CD14-positive monocyte (primary cell): ENCODE data around the gene CEBPZOS. TPM values are rescaled to one million over a fixed set of nuclear protein-coding genes. Genes with fewer than 3 reads are reported as not detected.

ENCODE experiments used
- DNase-seq, 3 donors: peaks; one replicate each; pipeline ENCODE4 v3.0.0-alpha.2; 2011 to 2022
- H2AFZ ChIP-seq: 2 replicates; pipeline ENCODE4 v1.6.0; 2012; ENCODE audit warnings: mild to moderate bottlenecking, low read depth, low read length, inconsistent platforms; ENCODE audit not compliant: insufficient read depth, poor library complexity, severe bottlenecking
- H3K27ac ChIP-seq, 2 donors: 1 replicate in 1 of 2; 2 replicates in 1 of 2; pipeline ENCODE4 v1.5.1; 2012 to 2013; ENCODE audit warnings: low read length in 2 of 2, control low read depth in 1 of 2, inconsistent platforms in 1 of 2, low read depth in 1 of 2, mild to moderate bottlenecking in 1 of 2
- H3K27me3 ChIP-seq, 2 donors: one replicate each; pipeline versions ENCODE4 v1.6.0 to v1.6.1; 2011 to 2013; ENCODE audit warnings: low read length in 2 of 2; ENCODE audit not compliant: control insufficient read depth in 2 of 2, insufficient read depth in 2 of 2
- H3K36me3 ChIP-seq, 2 donors: replicated peaks in 1 of 2; 1 replicate in 1 of 2; 2 replicates in 1 of 2; pipeline versions ENCODE4 v1.5.1 to v1.6.1; 2012 to 2013; ENCODE audit warnings: low read length in 2 of 2, control low read depth in 1 of 2, inconsistent platforms in 1 of 2, mild to moderate bottlenecking in 1 of 2; ENCODE audit not compliant: insufficient read depth in 2 of 2, control insufficient read depth in 1 of 2
- H3K4me1 ChIP-seq, 2 donors: 1 replicate in 1 of 2; 2 replicates in 1 of 2; pipeline versions ENCODE4 v1.5.1 to v1.6.1; 2012 to 2013; ENCODE audit warnings: low read length in 2 of 2, control low read depth in 1 of 2, inconsistent platforms in 1 of 2, mild to moderate bottlenecking in 1 of 2, moderate library complexity in 1 of 2; ENCODE audit not compliant: insufficient read depth in 2 of 2, control insufficient read depth in 1 of 2
- H3K4me2 ChIP-seq: replicated peaks from 2 replicates; pipeline ENCODE3; 2012; ENCODE audit warnings: low read length, moderate library complexity, mild to moderate bottlenecking; ENCODE audit not compliant: poor library complexity, severe bottlenecking; ENCODE audit errors: extremely low read depth
- H3K4me3 ChIP-seq, 3 experiments: fragments of 200-600 bp in 1 of 3; sonication (generic) in 1 of 3; replicated peaks in 1 of 3; 1 replicate in 2 of 3; 2 replicates in 1 of 3; pipeline ENCODE4 v1.5.1; 2011 to 2013; ENCODE audit warnings: low read length in 3 of 3, mild to moderate bottlenecking in 3 of 3, control low read depth in 2 of 3, low read depth in 2 of 3, inconsistent platforms in 1 of 3, moderate library complexity in 1 of 3
- H3K79me2 ChIP-seq: 2 replicates; pipeline ENCODE4 v1.6.0; 2012; ENCODE audit warnings: mild to moderate bottlenecking, control low read depth, inconsistent platforms, low read length, moderate library complexity; ENCODE audit not compliant: insufficient read depth
- H3K9ac ChIP-seq: 2 replicates; pipeline ENCODE4 v1.6.0; 2017; ENCODE audit warnings: low read length, mild to moderate bottlenecking; ENCODE audit not compliant: insufficient read depth, poor library complexity, severe bottlenecking
- H3K9me3 ChIP-seq, 2 donors: replicated peaks in 1 of 2; 1 replicate in 1 of 2; 2 replicates in 1 of 2; pipeline versions ENCODE4 v1.5.1 to v1.6.1; 2012 to 2013; ENCODE audit warnings: low read length in 2 of 2, control low read depth in 1 of 2; ENCODE audit not compliant: control insufficient read depth in 1 of 2, insufficient read depth in 1 of 2
- H4K20me1 ChIP-seq: 2 replicates; pipeline ENCODE4 v1.6.0; 2012; ENCODE audit warnings: mild to moderate bottlenecking, low read length, control low read depth, moderate library complexity; ENCODE audit not compliant: insufficient read depth
- H3K27ac Mint-ChIP-seq, 7 donors: one replicate each; pipeline ENCODE4 v1.8.0; 2020; ENCODE audit warnings: mild to moderate bottlenecking in 7 of 7, mixed read lengths in 7 of 7, moderate library complexity in 6 of 7, inconsistent platforms in 2 of 7
- H3K27me3 Mint-ChIP-seq, 3 donors: one replicate each; pipeline ENCODE4 v1.8.0; 2021 to 2022; ENCODE audit warnings: low read depth in 3 of 3, mild to moderate bottlenecking in 3 of 3, mixed read lengths in 3 of 3, moderate library complexity in 3 of 3, inconsistent platforms in 1 of 3
- H3K36me3 Mint-ChIP-seq, 2 donors: one replicate each; pipeline ENCODE4 v1.8.0; 2020; ENCODE audit warnings: mixed read lengths in 2 of 2, inconsistent platforms in 1 of 2, mild to moderate bottlenecking in 1 of 2
- H3K4me1 Mint-ChIP-seq: one replicate; pipeline ENCODE4 v1.8.0; 2020; ENCODE audit warnings: mild to moderate bottlenecking, mixed read lengths
- H3K4me3 Mint-ChIP-seq, 2 donors: one replicate each; pipeline ENCODE4 v1.8.0; 2020; ENCODE audit warnings: mild to moderate bottlenecking in 2 of 2, mixed read lengths in 2 of 2, moderate library complexity in 1 of 2
- H3K9me3 Mint-ChIP-seq, 7 donors: one replicate each; pipeline ENCODE4 v1.8.0; 2020 to 2022; ENCODE audit warnings: mixed read lengths in 7 of 7, mild to moderate bottlenecking in 6 of 7, moderate library complexity in 6 of 7, inconsistent platforms in 2 of 7
- CTCF ChIP-seq: fragments of 200-600 bp; IDR thresholded peaks from one replicate; pipeline ENCODE4 v1.8.0; 2022; ENCODE audit warnings: antibody characterized with exemption, mild to moderate bottlenecking
- WGBS: methylation state at CpG from one replicate; pipeline ENCODE4 v1.1.5; 2013; ENCODE audit warnings: missing lambda C conversion rate; ENCODE audit not compliant: insufficient coverage; 5-methylcytosine and 5-hydroxymethylcytosine counted together
- intact Hi-C, 2 donors: fragments of 100-400 bp; cut with micrococcal nuclease; formaldehyde crosslinking; loops; one replicate each; pipeline versions ENCODE4 v1.15.0 to v1.15.1; 2023
- polyA plus RNA-seq, 3 donors: library from polyadenylated mRNA; depleted of rRNA in 1 of 3; unstranded in 2 of 3; stranded (reverse) in 1 of 3; fragments of 300-500 nt in 2 of 3; fragments of >200 nt in 1 of 3; fragmentation: Illumina TruSeq in 2 of 3; gene quantifications; 1 replicate in 2 of 3; 2 replicates in 1 of 3; pipeline ENCODE4 v1.2.3, GENCODE V29; 2012 to 2021

The CEBPZOS gene
- polyA plus RNA-seq, 3 donors, result 12.6 to 19.3 (median 18.2) TPM

GRCh38 chr2:37244017-37244416, 47.7 kb downstream of the CEBPZOS start:
- peaks cover 89 to 98% of the 10 kb centered on the region in 2 donors for H3K36me3 ChIP-seq
- H2AFZ ChIP-seq, result no peak overlapping the region
- no peaks in the 10 kb centered on the region for H4K20me1 ChIP-seq
- Mint-ChIP-seq H3K36me3 (peaks cover 80 to 93% of the 10 kb centered on the region in 2 donors), H3K27ac (no peak overlapping the region), H3K4me1 (no peaks in the 10 kb centered on the region), H3K4me3 (no peak overlapping the region), H3K27me3 (no peaks in the 10 kb centered on the region), H3K9me3 (no peaks in the 10 kb centered on the region)
- no peak overlapping the region for H3K27ac ChIP-seq
- H3K4me2 ChIP-seq, result no peak overlapping the region
- no peaks in the 10 kb centered on the region for H3K27me3 ChIP-seq
- no peak overlapping the region for H3K4me3 ChIP-seq
- H3K9ac ChIP-seq, result no peak overlapping the region
- TF ChIP-seq CTCF, result no peak
- 80% methylated on average over 1 of the region's 4 CpGs for WGBS
- no peak for DNase-seq
- intact Hi-C loops, result no loop called here
- H3K4me1 ChIP-seq, result no peaks in the 10 kb centered on the region
- no peaks in the 10 kb centered on the region for H3K9me3 ChIP-seq
- no peaks in the 10 kb centered on the region for H3K79me2 ChIP-seq

- H3K27me3 Mint-ChIP-seq, result no peaks in the 10 kb centered on the region
- Histone ChIP-seq H4K20me1 (no peaks in the 10 kb centered on the region), H3K27ac (no peak overlapping the region), H3K36me3 (peaks cover 87 to 98% of the 10 kb centered on the region in 2 donors), H3K9me3 (no peaks in the 10 kb centered on the region), H2AFZ (no peak overlapping the region), H3K4me1 (no peaks in the 10 kb centered on the region), H3K4me3 (no peak overlapping the region), H3K4me2 (no peak overlapping the region), H3K79me2 (no peaks in the 10 kb centered on the region), H3K27me3 (no peaks in the 10 kb centered on the region), H3K9ac (no peak overlapping the region)
- TF ChIP-seq CTCF, result no peak
- DNase-seq, result no peak
- WGBS, result 87% methylated on average over 3 of the region's 3 CpGs
- intact Hi-C loops, result no loop called here
- no peak overlapping the region for H3K4me3 Mint-ChIP-seq
- peaks cover 82 to 95% of the 10 kb centered on the region in 2 donors for H3K36me3 Mint-ChIP-seq
- no peak overlapping the region for H3K27ac Mint-ChIP-seq
- no peaks in the 10 kb centered on the region for H3K9me3 Mint-ChIP-seq
- H3K4me1 Mint-ChIP-seq, result no peaks in the 10 kb centered on the region
These were observed 48.5 kb downstream of the CEBPZOS start for GRCh38 chr2:37244755-37245154.
